Pons (tissue), 1 donor: ENCODE data around the gene LEMD1.

Source experiments
- DNase-seq: peaks from one replicate; pipeline ENCODE4 v3.0.0-alpha.2; 2016; ENCODE audit warnings: low spot score

Gene LEMD1

GRCh38 chr1:205421798-205422197 is at the start of gene LEMD1:
Gene LEMD1, minus strand, starts transcription at chr1:205422056. Its CDS starts 1,520 bp downstream, at chr1:205420536.
- no peak for DNase-seq

- no peak for DNase-seq
These were observed 48.3 kb upstream of the LEMD1 start for GRCh38 chr1:205470131-205470530.

- DNase-seq: no peak
These were observed 44.9 kb upstream of the LEMD1 start for GRCh38 chr1:205466595-205467220.

GRCh38 chr1:205465392-205465791 is 43.5 kb upstream of the LEMD1 start:
- DNase-seq: no peak

GRCh38 chr1:205458777-205459566 is 37.1 kb upstream of the LEMD1 start:
- no peak for DNase-seq

- DNase-seq: no peak
These were observed 35.3 kb upstream of the LEMD1 start for GRCh38 chr1:205456868-205457745.

- no peak for DNase-seq
These were observed 34.6 kb upstream of the LEMD1 start for GRCh38 chr1:205456383-205456867.

GRCh38 chr1:205455581-205456382 is 33.9 kb upstream of the LEMD1 start, which contains the start of gene BLACAT1:
Gene BLACAT1, minus strand, starts transcription at chr1:205456045.
- DNase-seq: no peak

GRCh38 chr1:205454903-205455335 is 33.1 kb upstream of the LEMD1 start:
- no peak for DNase-seq

GRCh38 chr1:205453466-205453865 is 31.6 kb upstream of the LEMD1 start:
- DNase-seq: no peak

- DNase-seq: no peak
These were observed 31.1 kb upstream of the LEMD1 start for GRCh38 chr1:205452933-205453332.

GRCh38 chr1:205452364-205452763 is 30.5 kb upstream of the LEMD1 start:
- DNase-seq: no peak

- DNase-seq: no peak
These were observed 29.9 kb upstream of the LEMD1 start for GRCh38 chr1:205451759-205452164.

GRCh38 chr1:205451202-205451601 is 29.3 kb upstream of the LEMD1 start:
- no peak for DNase-seq

- no peak for DNase-seq
These were observed 28.6 kb upstream of the LEMD1 start for GRCh38 chr1:205450448-205450847.

GRCh38 chr1:205449750-205450443 is 28.0 kb upstream of the LEMD1 start:
- no peak for DNase-seq

GRCh38 chr1:205449254-205449749 is 27.4 kb upstream of the LEMD1 start:
- DNase-seq: no peak

GRCh38 chr1:205448540-205449253 is 26.8 kb upstream of the LEMD1 start:
- DNase-seq: no peak

- DNase-seq: no peak
These were observed 25.8 kb upstream of the LEMD1 start for GRCh38 chr1:205447457-205448341.
